ENCODE results near the gene DDI2. TPM values are rescaled to one million over a fixed set of nuclear protein-coding genes. Genes with fewer than 3 reads are reported as not detected.

The DDI2 gene
- total RNA-seq, 1 donor from 2014 or later, result 23.3 TPM

DNA sequence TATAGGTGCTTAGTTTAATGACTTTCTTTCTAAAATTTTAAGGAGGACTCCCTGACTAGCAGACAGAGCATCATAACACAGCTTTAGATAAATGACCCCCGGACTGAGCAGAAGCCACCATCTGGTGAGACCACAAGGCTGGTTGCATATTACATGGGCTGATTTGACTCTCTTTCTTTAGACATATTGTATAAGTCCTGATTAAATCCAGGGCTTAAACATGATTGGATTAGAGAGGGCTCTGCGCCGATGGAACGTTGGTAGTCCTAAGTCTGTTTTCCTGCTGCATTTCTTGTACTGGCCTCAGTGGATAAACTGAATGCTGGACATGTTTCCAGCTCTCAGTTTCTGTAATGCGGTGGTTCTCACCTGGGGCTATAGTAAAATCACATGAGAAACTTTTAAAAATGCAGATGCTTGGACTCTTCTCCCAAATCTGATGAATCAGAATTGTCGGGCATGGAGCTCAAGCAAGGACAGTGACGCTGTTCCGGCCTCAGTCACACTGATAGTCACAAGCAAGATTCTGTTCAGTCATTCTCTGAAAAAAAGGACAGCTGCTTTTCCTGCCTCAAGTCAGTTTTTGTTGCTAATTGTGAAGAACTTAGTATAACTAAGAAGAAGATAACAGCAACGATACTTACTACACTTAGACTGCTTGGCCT, 16.6 kb downstream of the DDI2 start:
- Histone ChIP-seq H3K4me3 (no peak overlapping the region), H3K9me3 (ENCODE audit: low read depth) (no peaks in the 10 kb centered on the region), H3K27ac (no peak overlapping the region), H2AFZ (replicated peaks) (no peak overlapping the region), H3K36me3 (peaks cover 25% of the 10 kb centered on the region), H3K9ac (no peak overlapping the region), H3K4me1 (no peaks in the 10 kb centered on the region), H3K27me3 (no peaks in the 10 kb centered on the region), H3F3A (ENCODE audit: low read depth) (no peaks in the 10 kb centered on the region), H4K20me1 (ENCODE audit: low read depth) (peaks cover 7% of the 10 kb centered on the region), H3K79me2 (ENCODE audit: low read depth) (peaks cover 8% of the 10 kb centered on the region), H3K4me2 (no peak overlapping the region)
- Mint-ChIP-seq H3K36me3 (peaks cover 23% of the 10 kb centered on the region), H3K4me1 (no peaks in the 10 kb centered on the region), H3K4me3 (no peak overlapping the region), H3K9me3 (no peaks in the 10 kb centered on the region), H3K27ac (no peak overlapping the region), H3K27me3 (ENCODE audit: insufficient read depth, low read depth) (peaks cover 2% of the 10 kb centered on the region)
- TF ChIP-seq EZH2phosphoT487 (IDR thresholded peaks at IDR 0.05) (no peak), EZH2 (IDR thresholded peaks at IDR 0.05) (no peak)
- TF ChIP-seq, protein P1, sequence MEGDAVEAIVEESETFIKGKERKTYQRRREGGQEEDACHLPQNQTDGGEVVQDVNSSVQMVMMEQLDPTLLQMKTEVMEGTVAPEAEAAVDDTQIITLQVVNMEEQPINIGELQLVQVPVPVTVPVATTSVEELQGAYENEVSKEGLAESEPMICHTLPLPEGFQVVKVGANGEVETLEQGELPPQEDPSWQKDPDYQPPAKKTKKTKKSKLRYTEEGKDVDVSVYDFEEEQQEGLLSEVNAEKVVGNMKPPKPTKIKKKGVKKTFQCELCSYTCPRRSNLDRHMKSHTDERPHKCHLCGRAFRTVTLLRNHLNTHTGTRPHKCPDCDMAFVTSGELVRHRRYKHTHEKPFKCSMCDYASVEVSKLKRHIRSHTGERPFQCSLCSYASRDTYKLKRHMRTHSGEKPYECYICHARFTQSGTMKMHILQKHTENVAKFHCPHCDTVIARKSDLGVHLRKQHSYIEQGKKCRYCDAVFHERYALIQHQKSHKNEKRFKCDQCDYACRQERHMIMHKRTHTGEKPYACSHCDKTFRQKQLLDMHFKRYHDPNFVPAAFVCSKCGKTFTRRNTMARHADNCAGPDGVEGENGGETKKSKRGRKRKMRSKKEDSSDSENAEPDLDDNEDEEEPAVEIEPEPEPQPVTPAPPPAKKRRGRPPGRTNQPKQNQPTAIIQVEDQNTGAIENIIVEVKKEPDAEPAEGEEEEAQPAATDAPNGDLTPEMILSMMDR (IDR thresholded peaks at IDR 0.05), result no peak
- DNase-seq (ENCODE audit: low spot score), result no peak

- H3K36me3 ChIP-seq, result peaks cover 26% of the 10 kb centered on the region
- no peak overlapping the region for H3K9ac ChIP-seq
- H4K20me1 ChIP-seq (ENCODE audit: low read depth), result no peaks in the 10 kb centered on the region
- H3K27me3 Mint-ChIP-seq (ENCODE audit: insufficient read depth, low read depth), result peaks cover 2% of the 10 kb centered on the region
- no peaks in the 10 kb centered on the region for H3K27me3 ChIP-seq
- H3K9me3 Mint-ChIP-seq, result no peaks in the 10 kb centered on the region
- TF ChIP-seq, protein P1 (IDR thresholded peaks at IDR 0.05), result no peak
- TF ChIP-seq EZH2 (IDR thresholded peaks at IDR 0.05), result no peak
- TF ChIP-seq EZH2phosphoT487 (IDR thresholded peaks at IDR 0.05), result no peak
- H2AFZ ChIP-seq (replicated peaks), result no peak overlapping the region
- H3K27ac Mint-ChIP-seq, result no peak overlapping the region
- H3K4me2 ChIP-seq, result no peak overlapping the region
- H3K36me3 Mint-ChIP-seq, result peaks cover 19% of the 10 kb centered on the region
- DNase-seq (ENCODE audit: low spot score), result no peak
- no peaks in the 10 kb centered on the region for H3F3A ChIP-seq (ENCODE audit: low read depth)
- no peaks in the 10 kb centered on the region for H3K9me3 ChIP-seq (ENCODE audit: low read depth)
- no peak overlapping the region for H3K4me3 Mint-ChIP-seq
- no peak overlapping the region for H3K27ac ChIP-seq
- H3K79me2 ChIP-seq (ENCODE audit: low read depth), result no peaks in the 10 kb centered on the region
- H3K4me1 ChIP-seq, result no peaks in the 10 kb centered on the region
- H3K4me3 ChIP-seq, result no peak overlapping the region
- H3K4me1 Mint-ChIP-seq, result no peaks in the 10 kb centered on the region
Observed at GRCh38 chr1:15636436-15636835, 19.2 kb downstream of the DDI2 start.

DNA sequence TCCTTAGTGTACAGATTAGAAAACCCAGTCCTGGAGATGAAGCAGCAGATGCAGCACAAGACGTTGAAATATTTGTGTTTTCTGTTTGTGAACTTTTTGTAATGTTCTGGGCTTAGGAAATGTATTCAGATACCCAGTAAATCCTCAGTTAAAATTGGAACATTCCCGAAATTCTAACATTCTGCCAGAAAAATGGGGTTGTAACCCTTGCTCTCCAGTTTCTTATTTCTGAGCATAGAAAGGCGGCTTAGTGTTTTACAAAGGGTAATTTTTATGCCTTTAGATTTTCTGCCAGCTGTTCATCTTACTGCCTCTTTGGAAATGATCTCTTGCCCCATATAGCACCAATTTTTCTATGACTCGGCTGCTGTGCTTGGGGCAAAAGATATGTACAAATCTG, 20.6 kb downstream of the DDI2 start:
- Histone ChIP-seq H2AFZ (replicated peaks) (no peak overlapping the region), H3K27me3 (no peaks in the 10 kb centered on the region), H3F3A (ENCODE audit: low read depth) (no peaks in the 10 kb centered on the region), H3K9me3 (ENCODE audit: low read depth) (no peaks in the 10 kb centered on the region), H3K9ac (no peak overlapping the region), H3K4me2 (no peak overlapping the region), H3K27ac (no peak overlapping the region), H3K36me3 (peaks cover 19% of the 10 kb centered on the region), H3K4me3 (no peak overlapping the region), H3K79me2 (ENCODE audit: low read depth) (no peaks in the 10 kb centered on the region), H4K20me1 (ENCODE audit: low read depth) (no peaks in the 10 kb centered on the region), H3K4me1 (no peaks in the 10 kb centered on the region)
- Mint-ChIP-seq H3K27ac (no peak overlapping the region), H3K27me3 (ENCODE audit: insufficient read depth, low read depth) (no peaks in the 10 kb centered on the region), H3K36me3 (peaks cover 15% of the 10 kb centered on the region), H3K4me1 (no peaks in the 10 kb centered on the region), H3K9me3 (no peaks in the 10 kb centered on the region), H3K4me3 (no peak overlapping the region)
- TF ChIP-seq, protein P1 (IDR thresholded peaks at IDR 0.05), result no peak
- no peak for TF ChIP-seq EZH2phosphoT487 (IDR thresholded peaks at IDR 0.05)
- TF ChIP-seq EZH2 (IDR thresholded peaks at IDR 0.05), result no peak
- DNase-seq (ENCODE audit: low spot score), result no peak
